GM19438 (cell line): ENCODE measurements around the gene KCNJ6.

Experiments used
- ATAC-seq: cut with Tn5 transposase; IDR thresholded peaks from one replicate; pipeline ENCODE4 v1.9.1; 2021; ENCODE audit warnings: low read depth; ENCODE audit not compliant: unreplicated experiment

Gene KCNJ6

GRCh38 chr21:37827913-37828312 is 88.3 kb downstream of the KCNJ6 start:
- no peak for ATAC-seq

GRCh38 chr21:37821786-37822450 is 94.3 kb downstream of the KCNJ6 start:
- no peak for ATAC-seq

GRCh38 chr21:37821092-37821491 is 95.2 kb downstream of the KCNJ6 start:
- no peak for ATAC-seq

GRCh38 chr21:37819372-37819771 is 96.9 kb downstream of the KCNJ6 start:
- no peak for ATAC-seq

GRCh38 chr21:37817242-37817641 is 99.0 kb downstream of the KCNJ6 start:
- no peak for ATAC-seq

- no peak for ATAC-seq
Observed at GRCh38 chr21:37815893-37816292, 100.4 kb downstream of the KCNJ6 start.

GRCh38 chr21:37811711-37812110 is 104.5 kb downstream of the KCNJ6 start:
- ATAC-seq, result no peak

GRCh38 chr21:37808261-37808660 is 108.0 kb downstream of the KCNJ6 start:
- no peak for ATAC-seq

- no peak for ATAC-seq
Observed at GRCh38 chr21:37805266-37805665, 111.0 kb downstream of the KCNJ6 start.

- no peak for ATAC-seq
Observed at GRCh38 chr21:37804001-37804400, 112.3 kb downstream of the KCNJ6 start.

- ATAC-seq, result no peak
Observed at GRCh38 chr21:37803101-37803651, 113.1 kb downstream of the KCNJ6 start.

GRCh38 chr21:37800456-37801061 is 115.7 kb downstream of the KCNJ6 start:
- no peak for ATAC-seq

- ATAC-seq, result no peak
Observed at GRCh38 chr21:37800057-37800455, 116.2 kb downstream of the KCNJ6 start.

GRCh38 chr21:37799211-37800056 is 116.8 kb downstream of the KCNJ6 start:
- ATAC-seq, result no peak

GRCh38 chr21:37797403-37797802 is 118.9 kb downstream of the KCNJ6 start:
- ATAC-seq, result no peak

GRCh38 chr21:37796011-37796410 is 120.2 kb downstream of the KCNJ6 start:
- no peak for ATAC-seq

- ATAC-seq, result no peak
Observed at GRCh38 chr21:37793660-37794059, 122.6 kb downstream of the KCNJ6 start.

- ATAC-seq, result no peak
Observed at GRCh38 chr21:37792046-37792445, 124.2 kb downstream of the KCNJ6 start.

GRCh38 chr21:37790905-37791304 is 125.4 kb downstream of the KCNJ6 start:
- no peak for ATAC-seq

GRCh38 chr21:37788503-37788902 is 127.8 kb downstream of the KCNJ6 start:
- no peak for ATAC-seq

GRCh38 chr21:37787456-37787855 is 128.8 kb downstream of the KCNJ6 start:
- no peak for ATAC-seq
